ENCODE results near the gene ADAMTSL3.

DNA sequence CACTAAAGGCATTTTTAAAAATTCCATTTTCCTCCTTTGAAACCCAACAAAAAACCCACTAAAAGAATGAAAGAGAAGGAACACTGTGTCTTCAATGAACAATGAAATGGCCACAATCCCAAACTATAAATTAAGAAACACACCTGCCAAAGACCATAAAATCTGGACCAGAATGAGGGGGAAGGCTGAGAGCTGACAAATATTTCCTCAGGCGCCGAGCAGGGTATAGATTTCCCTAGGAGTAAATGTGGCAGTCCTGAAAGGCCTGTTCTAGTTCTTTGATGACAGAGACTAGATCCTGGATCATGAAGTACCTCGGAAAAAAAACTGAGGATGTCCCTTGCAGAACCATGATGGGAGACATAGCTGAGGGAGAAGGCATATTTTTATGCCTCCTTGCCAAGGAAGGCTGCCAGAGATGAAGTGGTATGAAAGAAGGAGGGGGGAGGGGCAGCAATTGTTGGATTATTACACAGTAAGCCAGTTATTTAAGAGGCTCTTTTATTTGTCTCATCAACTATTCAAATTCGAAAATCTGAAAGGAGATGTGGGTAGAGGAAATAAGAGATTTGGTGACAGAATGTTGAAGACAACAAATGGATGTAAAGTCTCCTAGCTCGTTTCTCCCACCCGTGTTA lies 306.4 kb downstream of the ADAMTSL3 start:
- TF ChIP-seq CTCF (IDR thresholded peaks at IDR 0.05) (no peak), EZH2 (IDR thresholded peaks at IDR 0.05; ENCODE audit: borderline replicate concordance, insufficient read depth, low read depth, low read length, poor library complexity, severe bottlenecking) (no peak)
